HepG2 (cell line): ENCODE data around the gene TNXB. TPM values are rescaled to one million over a fixed set of nuclear protein-coding genes. Genes with fewer than 3 reads are reported as not detected.

Source experiments
- ATAC-seq: fragments of 200-7000 bp; cut with Tn5 transposase; 3 replicates; pipeline ENCODE4 v1.9.1; 2020; ENCODE audit warnings: mild to moderate bottlenecking, moderate library complexity
- BruUV-seq: library from RNA; stranded (reverse); fragments of 400-500 nt; replicated peaks from 2 replicates; lab custom pipeline; 2021; lab: Mats Ljungman, UMichigan
- CTCF ChIA-PET: fragments of 300-600 bp; formaldehyde crosslinking; extraction: SDS; loops from one replicate; lab custom pipeline; 2021; ENCODE audit warnings: low total read pairs, inconsistent platforms, low intra/inter-chr PET ratio; lab: Yijun Ruan, JAX
- POLR2A ChIA-PET: fragments of 350-600 bp; sonication (Branson Sonifier 250); formaldehyde crosslinking; loops from one replicate; lab custom pipeline; 2020; ENCODE audit warnings: antibody characterized with exemption, inconsistent platforms; lab: Yijun Ruan, JAX
- DNase-seq: peaks from one replicate; pipeline ENCODE4 v3.0.0-alpha.2; 2015; ENCODE audit warnings: low spot score
- FAIRE-seq: peaks from 3 replicates; lab custom pipeline; 2011; peaks lifted over from hg19 to GRCh38; lab: Jason Lieb, UNC
- H2AFZ ChIP-seq: one replicate; pipeline ENCODE4 v1.6.1; 2011; ENCODE audit warnings: low read length, inconsistent platforms
- H3K27ac ChIP-seq: fragments of 300-600 bp; 3 replicates; pipeline ENCODE4 v1.8.0; 2011; ENCODE audit warnings: mixed run types, mild to moderate bottlenecking, mixed read lengths, low read length, inconsistent platforms; ENCODE audit not compliant: insufficient read depth; ENCODE audit errors: extremely low read length
- H3K27me3 ChIP-seq, 2 experiments: fragments of 200-600 bp in 1 of 2; 2 replicates in 1 of 2; 3 replicates in 1 of 2; pipeline versions ENCODE4 v1.6.0 to v1.8.0; 2011; ENCODE audit warnings: low read length in 2 of 2, mild to moderate bottlenecking in 2 of 2, moderate library complexity in 2 of 2, inconsistent platforms in 1 of 2; ENCODE audit not compliant: insufficient read depth in 2 of 2, control insufficient read depth in 1 of 2
- H3K36me3 ChIP-seq, 2 experiments: fragments of 200-600 bp in 1 of 2; replicated peaks in 1 of 2; 2 replicates in 1 of 2; 3 replicates in 1 of 2; pipeline versions ENCODE4 v1.5.1 to v1.8.0; 2011; ENCODE audit warnings: low read length in 2 of 2, inconsistent platforms in 1 of 2; ENCODE audit not compliant: insufficient read depth in 2 of 2, control insufficient read depth in 1 of 2
- H3K4me1 ChIP-seq: 2 replicates; pipeline ENCODE4 v1.5.1; 2012; ENCODE audit warnings: low read length, inconsistent platforms; ENCODE audit not compliant: insufficient read depth
- H3K4me2 ChIP-seq: 2 replicates; pipeline ENCODE4 v1.6.0; 2011; ENCODE audit warnings: low read depth, low read length, inconsistent platforms
- H3K4me3 ChIP-seq, 3 experiments: fragments of 200-600 bp in 1 of 3; sonication (generic), shearing (Covaris generic) in 1 of 3; replicated peaks in 1 of 3; 2 replicates each; pipeline ENCODE4 v1.5.1; 2011 to 2016; ENCODE audit warnings: low read length in 3 of 3, inconsistent platforms in 2 of 3, low read depth in 2 of 3, mild to moderate bottlenecking in 2 of 3, control low read depth in 1 of 3, mixed read lengths in 1 of 3; ENCODE audit not compliant: insufficient read depth in 1 of 3
- H3K79me2 ChIP-seq: one replicate; pipeline ENCODE4 v1.6.1; 2011; ENCODE audit warnings: low read length, inconsistent platforms; ENCODE audit not compliant: insufficient read depth
- H3K9ac ChIP-seq: 2 replicates; pipeline ENCODE4 v1.6.0; 2011; ENCODE audit warnings: mild to moderate bottlenecking, low read depth, low read length, inconsistent platforms; ENCODE audit not compliant: insufficient read depth
- H3K9me3 ChIP-seq: 2 replicates; pipeline ENCODE4 v1.5.1; 2012; ENCODE audit warnings: mild to moderate bottlenecking, low read length
- H4K20me1 ChIP-seq: 2 replicates; pipeline ENCODE4 v1.6.0; 2011; ENCODE audit warnings: inconsistent platforms, mild to moderate bottlenecking, low read length, moderate library complexity; ENCODE audit not compliant: insufficient read depth
- EED ChIP-seq: sonication (generic); formaldehyde crosslinking; IDR thresholded peaks from 2 replicates; pipeline ENCODE4 v1.5.0; 2020; ENCODE audit warnings: mild to moderate bottlenecking, missing genetic modification reagents
- TARDBP ChIP-seq: sonication (generic); formaldehyde crosslinking; IDR thresholded peaks from 2 replicates; pipeline ENCODE4 v1.8.0; 2022; ENCODE audit warnings: mild to moderate bottlenecking, missing genetic modification reagents
- ZNF547 ChIP-seq: sonication (generic); formaldehyde crosslinking; IDR thresholded peaks from 2 replicates; pipeline ENCODE4 v1.5.1; 2020; ENCODE audit warnings: mild to moderate bottlenecking, missing genetic modification reagents
- WGBS: methylation state at CpG from one replicate; pipeline ENCODE4 v1.1.6; 2017; ENCODE audit warnings: low lambda C conversion rate; 5-methylcytosine and 5-hydroxymethylcytosine counted together
- in situ Hi-C: cut with HindIII; loops from 2 replicates; pipeline ENCODE4 v1.10.0; 2017; ENCODE audit warnings: low pct_unique_long_range_greater_than_20kb; ENCODE audit not compliant: extremely low pct_ligation_motif_present
- intact Hi-C: fragments of 100-400 bp; cut with micrococcal nuclease; formaldehyde crosslinking; loops from one replicate; pipeline ENCODE4 v1.10.0; 2022; ENCODE audit not compliant: unreplicated experiment
- polyA plus RNA-seq, 8 experiments: library from polyadenylated mRNA; depleted of rRNA in 3 of 8; stranded (reverse) in 7 of 8; unstranded in 1 of 8; fragments of >200 nt; fragmentation: Illumina TruSeq in 4 of 8; extraction: Trizol in 4 of 8; gene quantifications; 2 replicates each; pipeline versions ENCODE4 v1.2.1 to v1.2.3, GENCODE V29; 2011 to 2016; ENCODE audit warnings: low read depth in 4 of 8, missing spikeins in 1 of 8, mixed read lengths in 1 of 8; ENCODE audit not compliant: insufficient read depth in 1 of 8
- total RNA-seq, 5 experiments: library from RNA; depleted of rRNA; stranded (reverse); fragments of >200 nt; fragmentation: Illumina TruSeq; extraction: Trizol; gene quantifications; 2 replicates each; pipeline ENCODE4 v1.2.3, GENCODE V29; 2016; ENCODE audit warnings: low read depth in 1 of 5
- TF ChIP-seq, protein P1 (sequence below): sonication (generic); formaldehyde crosslinking; conservative IDR thresholded peaks from 2 replicates; pipeline ENCODE4 v1.4.0; 2020; ENCODE audit warnings: missing genetic modification reagents
- TF ChIP-seq, protein P2 (sequence below): sonication (generic); formaldehyde crosslinking; IDR thresholded peaks from 2 replicates; pipeline ENCODE4 v1.4.0; 2020; ENCODE audit warnings: missing genetic modification reagents, borderline replicate concordance
- TF ChIP-seq, protein P3 (sequence below): sonication (generic); formaldehyde crosslinking; conservative IDR thresholded peaks from 2 replicates; pipeline ENCODE4 v1.4.0; 2020; ENCODE audit warnings: mild to moderate bottlenecking, missing genetic modification reagents, moderate library complexity

The TNXB gene
- total and polyA plus RNA-seq, 2 of the 13 experiments (the other 11 are each of a cell fraction or from before 2014, with no cell fraction given), result 1.6 to 2.7 TPM

DNA sequence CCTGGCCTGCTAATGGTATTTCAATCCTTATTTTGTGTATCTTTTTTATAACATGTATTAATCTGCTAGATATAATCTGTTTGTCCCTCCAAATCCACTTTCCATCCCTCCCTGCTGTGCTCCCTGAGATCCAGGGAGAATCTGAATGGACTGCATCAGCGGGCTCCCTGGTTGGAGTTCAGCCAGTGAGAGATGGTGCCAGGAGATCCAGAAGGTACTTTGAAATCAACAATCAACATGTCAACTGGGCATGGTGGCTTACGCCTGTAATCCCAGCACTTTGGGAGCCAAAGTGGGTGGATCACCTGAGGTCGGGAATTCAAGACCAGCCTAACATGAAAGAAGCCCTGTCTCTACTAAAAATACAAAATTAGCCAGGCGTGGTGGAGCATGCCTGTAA is 14.5 kb upstream of the TNXB start:
- Histone ChIP-seq H3K4me3 (no peak overlapping the region), H4K20me1 (no peaks in the 10 kb centered on the region), H3K9me3 (no peaks in the 10 kb centered on the region), H3K27ac (no peak overlapping the region), H3K4me2 (no peak overlapping the region), H3K36me3 (peaks cover 6 to 45% of the 10 kb centered on the region in 2 experiments; a peak in 4 of 5 replicates), H3K27me3 (no peaks in the 10 kb centered on the region; a peak in 1 of 5 replicates), H3K79me2 (peaks cover 16% of the 10 kb centered on the region), H2AFZ (no peak overlapping the region), H3K4me1 (peaks cover 31% of the 10 kb centered on the region), H3K9ac (no peak overlapping the region)
- TF ChIP-seq, protein P1, sequence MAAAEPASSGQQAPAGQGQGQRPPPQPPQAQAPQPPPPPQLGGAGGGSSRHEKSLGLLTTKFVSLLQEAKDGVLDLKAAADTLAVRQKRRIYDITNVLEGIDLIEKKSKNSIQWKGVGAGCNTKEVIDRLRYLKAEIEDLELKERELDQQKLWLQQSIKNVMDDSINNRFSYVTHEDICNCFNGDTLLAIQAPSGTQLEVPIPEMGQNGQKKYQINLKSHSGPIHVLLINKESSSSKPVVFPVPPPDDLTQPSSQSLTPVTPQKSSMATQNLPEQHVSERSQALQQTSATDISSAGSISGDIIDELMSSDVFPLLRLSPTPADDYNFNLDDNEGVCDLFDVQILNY (CRISPR knock-in tag), result no peak
- TF ChIP-seq ZNF547 (CRISPR knock-in tag) (no peak), TARDBP (CRISPR knock-in tag) (no peak), EED (CRISPR knock-in tag) (no peak)
- TF ChIP-seq, protein P2, sequence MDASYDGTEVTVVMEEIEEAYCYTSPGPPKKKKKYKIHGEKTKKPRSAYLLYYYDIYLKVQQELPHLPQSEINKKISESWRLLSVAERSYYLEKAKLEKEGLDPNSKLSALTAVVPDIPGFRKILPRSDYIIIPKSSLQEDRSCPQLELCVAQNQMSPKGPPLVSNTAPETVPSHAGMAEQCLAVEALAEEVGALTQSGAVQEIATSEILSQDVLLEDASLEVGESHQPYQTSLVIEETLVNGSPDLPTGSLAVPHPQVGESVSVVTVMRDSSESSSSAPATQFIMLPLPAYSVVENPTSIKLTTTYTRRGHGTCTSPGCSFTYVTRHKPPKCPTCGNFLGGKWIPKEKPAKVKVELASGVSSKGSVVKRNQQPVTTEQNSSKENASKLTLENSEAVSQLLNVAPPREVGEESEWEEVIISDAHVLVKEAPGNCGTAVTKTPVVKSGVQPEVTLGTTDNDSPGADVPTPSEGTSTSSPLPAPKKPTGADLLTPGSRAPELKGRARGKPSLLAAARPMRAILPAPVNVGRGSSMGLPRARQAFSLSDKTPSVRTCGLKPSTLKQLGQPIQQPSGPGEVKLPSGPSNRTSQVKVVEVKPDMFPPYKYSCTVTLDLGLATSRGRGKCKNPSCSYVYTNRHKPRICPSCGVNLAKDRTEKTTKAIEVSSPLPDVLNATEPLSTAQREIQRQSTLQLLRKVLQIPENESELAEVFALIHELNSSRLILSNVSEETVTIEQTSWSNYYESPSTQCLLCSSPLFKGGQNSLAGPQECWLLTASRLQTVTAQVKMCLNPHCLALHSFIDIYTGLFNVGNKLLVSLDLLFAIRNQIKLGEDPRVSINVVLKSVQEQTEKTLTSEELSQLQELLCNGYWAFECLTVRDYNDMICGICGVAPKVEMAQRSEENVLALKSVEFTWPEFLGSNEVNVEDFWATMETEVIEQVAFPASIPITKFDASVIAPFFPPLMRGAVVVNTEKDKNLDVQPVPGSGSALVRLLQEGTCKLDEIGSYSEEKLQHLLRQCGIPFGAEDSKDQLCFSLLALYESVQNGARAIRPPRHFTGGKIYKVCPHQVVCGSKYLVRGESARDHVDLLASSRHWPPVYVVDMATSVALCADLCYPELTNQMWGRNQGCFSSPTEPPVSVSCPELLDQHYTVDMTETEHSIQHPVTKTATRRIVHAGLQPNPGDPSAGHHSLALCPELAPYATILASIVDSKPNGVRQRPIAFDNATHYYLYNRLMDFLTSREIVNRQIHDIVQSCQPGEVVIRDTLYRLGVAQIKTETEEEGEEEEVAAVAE (CRISPR knock-in tag), result no peak
- TF ChIP-seq, protein P3, sequence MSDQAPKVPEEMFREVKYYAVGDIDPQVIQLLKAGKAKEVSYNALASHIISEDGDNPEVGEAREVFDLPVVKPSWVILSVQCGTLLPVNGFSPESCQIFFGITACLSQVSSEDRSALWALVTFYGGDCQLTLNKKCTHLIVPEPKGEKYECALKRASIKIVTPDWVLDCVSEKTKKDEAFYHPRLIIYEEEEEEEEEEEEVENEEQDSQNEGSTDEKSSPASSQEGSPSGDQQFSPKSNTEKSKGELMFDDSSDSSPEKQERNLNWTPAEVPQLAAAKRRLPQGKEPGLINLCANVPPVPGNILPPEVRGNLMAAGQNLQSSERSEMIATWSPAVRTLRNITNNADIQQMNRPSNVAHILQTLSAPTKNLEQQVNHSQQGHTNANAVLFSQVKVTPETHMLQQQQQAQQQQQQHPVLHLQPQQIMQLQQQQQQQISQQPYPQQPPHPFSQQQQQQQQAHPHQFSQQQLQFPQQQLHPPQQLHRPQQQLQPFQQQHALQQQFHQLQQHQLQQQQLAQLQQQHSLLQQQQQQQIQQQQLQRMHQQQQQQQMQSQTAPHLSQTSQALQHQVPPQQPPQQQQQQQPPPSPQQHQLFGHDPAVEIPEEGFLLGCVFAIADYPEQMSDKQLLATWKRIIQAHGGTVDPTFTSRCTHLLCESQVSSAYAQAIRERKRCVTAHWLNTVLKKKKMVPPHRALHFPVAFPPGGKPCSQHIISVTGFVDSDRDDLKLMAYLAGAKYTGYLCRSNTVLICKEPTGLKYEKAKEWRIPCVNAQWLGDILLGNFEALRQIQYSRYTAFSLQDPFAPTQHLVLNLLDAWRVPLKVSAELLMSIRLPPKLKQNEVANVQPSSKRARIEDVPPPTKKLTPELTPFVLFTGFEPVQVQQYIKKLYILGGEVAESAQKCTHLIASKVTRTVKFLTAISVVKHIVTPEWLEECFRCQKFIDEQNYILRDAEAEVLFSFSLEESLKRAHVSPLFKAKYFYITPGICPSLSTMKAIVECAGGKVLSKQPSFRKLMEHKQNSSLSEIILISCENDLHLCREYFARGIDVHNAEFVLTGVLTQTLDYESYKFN, result no peak
- CTCF ChIA-PET, result no interaction called here
- 98% methylated on average over 4 of the region's 4 CpGs for WGBS
- BruUV-seq, result no TSS peak
- ATAC-seq (no peak), FAIRE-seq (no peak), DNase-seq (no peak)
- POLR2A ChIA-PET, result no interaction called here
- in situ Hi-C loops, result no loop called here
- intact Hi-C loops, result no loop called here
